Natural killer cell (primary cell): ENCODE measurements around the gene KSR2. TPM values are rescaled to one million over a fixed set of nuclear protein-coding genes. Genes with fewer than 3 reads are reported as not detected.

Source experiments
- ATAC-seq, 3 donors: fragments of 150-1000 bp in 2 of 3; fragments of 200-7000 bp in 1 of 3; cut with Tn5 transposase; 1 replicate in 1 of 3; 2 replicates in 2 of 3; pipeline ENCODE4 v1.10.0; 2021; ENCODE audit warnings: mild to moderate bottlenecking in 2 of 3, moderate library complexity in 2 of 3
- DNase-seq, 2 donors: peaks; one replicate each; pipeline versions ENCODE4 v3.0.0 to v3.0.0-alpha.2; 2013 to 2021; ENCODE audit warnings: mixed read lengths in 1 of 2
- H3K27ac ChIP-seq: one replicate; pipeline ENCODE4 v1.5.1; 2013; ENCODE audit warnings: mild to moderate bottlenecking, low read length
- H3K27me3 ChIP-seq: one replicate; pipeline ENCODE4 v1.6.1; 2013; ENCODE audit warnings: low read length; ENCODE audit not compliant: control insufficient read depth, insufficient read depth
- H3K36me3 ChIP-seq: one replicate; pipeline ENCODE4 v1.6.1; 2013; ENCODE audit warnings: low read length; ENCODE audit not compliant: control insufficient read depth, insufficient read depth
- H3K4me1 ChIP-seq: one replicate; pipeline ENCODE4 v1.6.1; 2013; ENCODE audit warnings: low read length; ENCODE audit not compliant: control insufficient read depth, insufficient read depth
- H3K4me3 ChIP-seq: one replicate; pipeline ENCODE4 v1.5.1; 2013; ENCODE audit warnings: low read length
- H3K9me3 ChIP-seq: one replicate; pipeline ENCODE4 v1.6.1; 2013; ENCODE audit warnings: low read length; ENCODE audit not compliant: control insufficient read depth, insufficient read depth
- H3K27ac Mint-ChIP-seq, 2 donors: one replicate each; pipeline ENCODE4 v1.8.0; 2022; ENCODE audit warnings: mild to moderate bottlenecking in 2 of 2, mixed read lengths in 2 of 2, moderate library complexity in 1 of 2
- H3K27me3 Mint-ChIP-seq, 2 donors: one replicate each; pipeline ENCODE4 v1.8.0; 2022; ENCODE audit warnings: low read depth in 2 of 2, mixed read lengths in 2 of 2
- H3K36me3 Mint-ChIP-seq: one replicate; pipeline ENCODE4 v1.8.0; 2022; ENCODE audit warnings: mixed read lengths
- H3K4me1 Mint-ChIP-seq, 2 donors: one replicate each; pipeline ENCODE4 v1.8.0; 2022; ENCODE audit warnings: mixed read lengths in 2 of 2
- H3K4me3 Mint-ChIP-seq: one replicate; pipeline ENCODE4 v1.8.0; 2022; ENCODE audit warnings: mild to moderate bottlenecking, moderate library complexity, mixed read lengths
- H3K9me3 Mint-ChIP-seq, 2 donors: one replicate each; pipeline ENCODE4 v1.8.0; 2022; ENCODE audit warnings: mixed read lengths in 2 of 2
- CTCF ChIP-seq: fragments of 200-600 bp; IDR thresholded peaks from one replicate; pipeline ENCODE4 v1.8.0; 2022; ENCODE audit warnings: antibody characterized with exemption
- WGBS: methylation state at CpG from one replicate; pipeline ENCODE4 v1.1.7; 2013; ENCODE audit warnings: missing lambda C conversion rate; ENCODE audit not compliant: insufficient coverage; 5-methylcytosine and 5-hydroxymethylcytosine counted together
- intact Hi-C: fragments of 100-400 bp; cut with micrococcal nuclease; formaldehyde crosslinking; loops from one replicate; pipeline ENCODE4 v1.14.2; 2022
- total RNA-seq, 4 donors: library from RNA; stranded (reverse); fragments of 120-200 nt in 1 of 4; gene quantifications; one replicate each; pipeline versions ENCODE4 v1.2.3 to v1.2.4, GENCODE V29; 2013 to 2022

The KSR2 gene
- total RNA-seq, 3 donors from 2014 or later (not counting 1 experiment from before 2014, with no cell fraction given): not detected

- no peaks in the 10 kb centered on the region for H3K36me3 ChIP-seq
- intact Hi-C loops: no loop called here
- H3K9me3 ChIP-seq: no peaks in the 10 kb centered on the region
- Mint-ChIP-seq H3K4me1 (no peaks in the 10 kb centered on the region), H3K9me3 (no peaks in the 10 kb centered on the region), H3K36me3 (no peaks in the 10 kb centered on the region), H3K4me3 (no peak overlapping the region), H3K27ac (no peak overlapping the region), H3K27me3 (peaks cover 3 to 18% of the 10 kb centered on the region in 2 donors)
- WGBS: 92% methylated on average over 2 of the region's 2 CpGs
- DNase-seq (no peak), ATAC-seq (no peak)
- H3K4me1 ChIP-seq: no peaks in the 10 kb centered on the region
- no peak for TF ChIP-seq CTCF
- no peak overlapping the region for H3K27ac ChIP-seq
- H3K27me3 ChIP-seq: no peaks in the 10 kb centered on the region
- no peak overlapping the region for H3K4me3 ChIP-seq
Measured at GRCh38 chr12:117890137-117890536, 78.7 kb downstream of the KSR2 start.

- intact Hi-C loops: no loop called here
- no peaks in the 10 kb centered on the region for H3K4me1 Mint-ChIP-seq
- ATAC-seq: no peak
- H3K4me1 ChIP-seq: no peaks in the 10 kb centered on the region
- no peaks in the 10 kb centered on the region for H3K36me3 Mint-ChIP-seq
- no peaks in the 10 kb centered on the region for H3K9me3 Mint-ChIP-seq
- no peak for DNase-seq
- no peaks in the 10 kb centered on the region for H3K9me3 ChIP-seq
- TF ChIP-seq CTCF: no peak
- H3K27me3 ChIP-seq: no peaks in the 10 kb centered on the region
- H3K36me3 ChIP-seq: no peaks in the 10 kb centered on the region
- H3K27me3 Mint-ChIP-seq: peaks cover 3 to 18% of the 10 kb centered on the region in 2 donors
- no peak overlapping the region for H3K4me3 Mint-ChIP-seq
- no peak overlapping the region for H3K27ac Mint-ChIP-seq
- WGBS: 58% methylated on average over 5 of the region's 7 CpGs
- H3K27ac ChIP-seq: no peak overlapping the region
- H3K4me3 ChIP-seq: no peak overlapping the region
Measured at GRCh38 chr12:117889098-117889497, 79.7 kb downstream of the KSR2 start.

GRCh38 chr12:117885211-117885610 lies 83.6 kb downstream of the KSR2 start:
- peaks cover 6 to 14% of the 10 kb centered on the region in 2 donors for H3K27me3 Mint-ChIP-seq
- no peak for TF ChIP-seq CTCF
- Histone ChIP-seq H3K9me3 (no peaks in the 10 kb centered on the region), H3K27ac (no peak overlapping the region), H3K4me1 (no peaks in the 10 kb centered on the region), H3K36me3 (no peaks in the 10 kb centered on the region), H3K4me3 (no peak overlapping the region), H3K27me3 (no peaks in the 10 kb centered on the region)
- H3K4me3 Mint-ChIP-seq: no peak overlapping the region
- no peak for DNase-seq
- no peak for ATAC-seq
- intact Hi-C loops: no loop called here
- H3K36me3 Mint-ChIP-seq: no peaks in the 10 kb centered on the region
- H3K4me1 Mint-ChIP-seq: no peaks in the 10 kb centered on the region
- WGBS: 92% methylated on average over 3 of the region's 3 CpGs
- no peak overlapping the region for H3K27ac Mint-ChIP-seq
- H3K9me3 Mint-ChIP-seq: peaks cover 6 to 8% of the 10 kb centered on the region in 2 donors

- H3K9me3 ChIP-seq: no peaks in the 10 kb centered on the region
- 89% methylated on average over 3 of the region's 3 CpGs for WGBS
- DNase-seq (no peak), ATAC-seq (no peak)
- H3K27me3 Mint-ChIP-seq: peaks cover 4 to 6% of the 10 kb centered on the region in 2 donors
- no peaks in the 10 kb centered on the region for H3K36me3 ChIP-seq
- no peak for TF ChIP-seq CTCF
- H3K4me3 ChIP-seq: no peak overlapping the region
- H3K27ac ChIP-seq: no peak overlapping the region
- no peaks in the 10 kb centered on the region for H3K4me1 Mint-ChIP-seq
- H3K27me3 ChIP-seq: no peaks in the 10 kb centered on the region
- intact Hi-C loops: no loop called here
- no peaks in the 10 kb centered on the region for H3K36me3 Mint-ChIP-seq
- H3K4me1 ChIP-seq: no peaks in the 10 kb centered on the region
- no peak overlapping the region for H3K4me3 Mint-ChIP-seq
- H3K9me3 Mint-ChIP-seq: peaks cover 6 to 8% of the 10 kb centered on the region in 2 donors
- no peak overlapping the region for H3K27ac Mint-ChIP-seq
Measured at GRCh38 chr12:117884161-117884560, 84.6 kb downstream of the KSR2 start.
